GM21447 (cell line): Measurements from ENCODE around the gene HOXB5.

Source experiments
- ATAC-seq: cut with Tn5 transposase; IDR thresholded peaks from one replicate; pipeline ENCODE4 v1.9.1; 2021; ENCODE audit not compliant: unreplicated experiment

HOXB5 gene

DNA sequence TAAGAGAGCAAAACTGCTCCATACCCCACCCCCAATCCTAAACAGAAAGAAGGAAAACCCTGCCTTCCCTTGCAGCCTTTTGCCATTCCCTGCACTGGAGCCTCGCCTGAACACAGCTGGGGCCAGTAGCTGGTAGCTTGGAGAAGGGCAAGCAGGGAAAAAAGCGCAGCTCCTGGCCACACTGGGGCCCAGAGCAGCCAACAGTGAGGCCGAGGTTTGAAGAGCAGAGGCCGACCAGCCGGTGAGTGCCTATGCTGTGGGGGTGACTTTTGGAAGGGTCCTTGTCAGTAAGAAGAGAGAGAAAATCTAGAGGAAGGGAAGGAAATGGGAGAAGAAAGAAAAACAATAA lies 35.8 kb upstream of the HOXB5 start:
- ATAC-seq = no peak

DNA sequence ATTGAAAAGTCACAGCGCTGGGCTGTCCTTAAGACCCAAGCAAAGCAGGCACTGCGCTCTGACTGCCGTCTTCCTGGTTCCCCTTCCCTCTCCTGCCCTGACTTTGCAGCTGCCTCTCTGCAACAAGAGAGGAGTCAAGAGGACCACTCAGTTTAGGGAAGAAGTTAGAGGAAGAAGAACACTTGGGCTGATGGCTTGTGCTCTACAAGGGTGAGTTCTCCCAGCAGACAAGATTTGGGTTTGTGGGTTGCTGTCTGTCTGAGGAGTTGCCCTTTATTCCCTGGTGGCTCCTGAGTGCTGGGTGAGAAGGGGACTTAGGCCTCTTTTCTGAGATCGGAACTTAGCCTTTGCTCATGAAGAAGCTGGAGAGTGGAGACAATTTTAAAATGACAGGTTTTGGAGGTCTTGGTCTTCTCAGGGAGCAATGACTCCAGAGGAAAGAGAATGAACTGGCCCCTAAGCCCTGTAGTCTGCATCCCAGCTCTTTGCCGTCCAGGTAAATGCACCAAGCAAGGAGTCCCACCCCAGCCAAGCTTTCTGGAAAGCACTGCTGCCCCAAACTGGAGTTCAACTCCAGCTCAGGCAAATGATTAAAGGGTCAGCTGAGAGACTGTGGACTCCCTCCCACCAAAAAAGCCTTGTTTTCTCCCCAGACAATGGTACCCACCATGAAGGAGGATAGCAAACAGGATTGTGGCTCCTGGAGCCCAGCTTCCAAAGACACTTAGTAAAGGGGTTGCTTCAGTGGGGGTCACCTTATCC lies 35.3 kb upstream of the HOXB5 start:
- ATAC-seq = no peak

DNA sequence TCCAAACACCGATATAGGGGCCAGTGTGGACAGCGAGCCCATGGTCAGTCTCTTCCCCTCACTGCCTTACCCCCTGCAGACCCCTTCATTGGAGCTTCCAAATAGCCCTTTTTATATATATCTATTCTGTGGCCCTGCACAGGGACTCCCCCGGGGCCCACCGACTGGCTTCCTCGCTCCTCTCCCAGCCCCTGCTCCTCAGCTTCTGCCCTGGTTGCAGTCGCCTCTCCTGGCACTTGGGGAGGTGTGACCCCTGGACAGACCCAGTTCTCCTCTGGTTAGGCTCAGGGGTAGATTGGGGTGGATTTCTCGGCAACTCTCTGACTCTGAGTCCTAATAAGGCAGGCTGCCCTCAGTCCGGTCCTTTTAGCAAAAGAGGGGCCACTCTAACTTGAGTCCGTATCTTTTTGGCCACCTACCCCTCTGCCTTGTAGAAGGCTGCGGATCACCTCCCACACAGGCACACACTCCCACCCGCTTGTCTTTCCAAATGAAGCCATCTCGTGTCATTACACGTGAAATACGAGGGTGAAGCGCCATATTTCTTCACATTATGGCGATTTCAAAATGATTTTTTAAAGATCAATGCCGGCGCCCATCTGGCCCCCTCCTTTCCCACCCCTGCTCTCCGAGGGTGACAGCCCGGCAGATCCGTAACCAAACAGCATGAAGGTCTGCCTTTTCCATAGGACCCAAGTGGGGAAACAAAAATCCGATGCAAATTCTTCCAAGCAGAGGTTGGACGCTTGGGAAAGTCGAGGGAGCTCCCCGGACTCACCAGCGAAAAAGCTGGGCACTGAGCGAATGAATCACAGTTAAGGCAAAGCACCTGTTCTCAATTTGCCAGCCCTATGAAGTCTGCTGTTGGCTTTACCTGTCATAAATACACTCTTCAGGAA lies 34.3 kb upstream of the HOXB5 start:
- no peak for ATAC-seq

DNA sequence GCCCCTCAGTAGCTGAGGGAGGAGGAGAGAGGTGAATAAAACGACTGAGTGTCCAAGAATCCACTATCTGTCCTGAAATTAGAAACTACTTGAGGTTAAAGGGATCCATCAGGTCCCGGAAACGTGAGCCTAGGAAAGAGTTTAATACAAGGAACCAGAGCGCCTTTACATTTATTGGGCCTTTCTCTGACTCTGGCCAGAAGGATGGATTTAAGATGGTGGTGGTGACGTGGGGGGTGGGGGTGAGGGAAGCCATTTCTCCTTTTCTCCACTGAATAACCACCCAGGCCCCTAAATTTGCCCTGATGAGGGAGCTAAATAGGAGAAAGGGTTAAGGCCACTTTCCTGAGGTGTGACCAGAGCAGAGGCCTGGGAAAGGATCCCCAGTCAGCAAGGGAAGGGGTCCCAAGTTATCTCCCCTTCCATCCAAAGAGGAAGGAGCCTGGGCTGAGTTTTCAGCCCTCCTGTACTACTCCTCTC lies 33.6 kb upstream of the HOXB5 start:
- no peak for ATAC-seq

DNA sequence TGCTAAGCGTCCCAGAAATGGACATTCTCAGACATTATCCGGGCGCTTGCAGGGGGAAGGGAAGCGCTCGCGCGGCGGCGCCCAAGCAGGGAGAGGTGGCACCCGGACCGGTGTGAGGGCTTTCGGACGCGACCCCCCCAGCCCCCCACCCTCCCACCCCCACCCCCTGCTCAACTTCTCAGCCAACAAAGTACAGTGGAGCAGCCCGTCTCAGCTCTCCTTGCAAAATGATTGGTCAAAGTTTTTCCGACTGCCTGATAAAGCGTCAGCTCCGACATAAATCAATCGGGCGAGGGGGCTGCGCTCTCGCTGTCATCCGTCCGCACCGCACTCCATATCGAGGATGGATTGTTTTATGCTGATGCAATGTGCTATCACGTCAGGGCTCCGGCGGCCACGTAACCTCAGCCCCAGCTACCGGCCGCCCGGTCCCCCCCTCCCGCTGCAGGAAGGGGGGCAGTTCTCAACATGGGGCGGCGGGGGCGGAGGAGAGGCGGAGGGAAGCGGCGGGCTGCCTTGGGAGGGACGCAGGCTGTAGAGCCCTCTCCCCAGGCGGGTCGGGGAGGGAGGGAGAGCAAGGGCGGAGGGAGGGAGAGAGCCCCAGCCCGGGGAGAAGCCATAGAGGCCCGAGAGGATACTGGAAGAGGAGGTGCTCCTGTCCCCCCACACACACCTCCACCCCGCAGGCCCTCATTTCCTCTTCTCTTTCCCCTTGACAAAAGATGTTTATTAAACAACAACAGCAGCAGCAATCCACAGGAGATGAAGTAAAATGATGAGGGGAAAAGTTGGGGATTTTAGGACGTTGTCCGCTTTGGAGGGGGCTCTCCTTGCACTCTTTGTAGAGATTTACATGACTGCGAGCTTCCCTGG lies 32.9 kb upstream of the HOXB5 start, which contains the start of gene HOXB9:
Gene HOXB9 (minus strand): TSS at position 114 of the 873 bp plus-strand sequence. CDS start 89 bp downstream, at position 25.
- ATAC-seq = no peak

DNA sequence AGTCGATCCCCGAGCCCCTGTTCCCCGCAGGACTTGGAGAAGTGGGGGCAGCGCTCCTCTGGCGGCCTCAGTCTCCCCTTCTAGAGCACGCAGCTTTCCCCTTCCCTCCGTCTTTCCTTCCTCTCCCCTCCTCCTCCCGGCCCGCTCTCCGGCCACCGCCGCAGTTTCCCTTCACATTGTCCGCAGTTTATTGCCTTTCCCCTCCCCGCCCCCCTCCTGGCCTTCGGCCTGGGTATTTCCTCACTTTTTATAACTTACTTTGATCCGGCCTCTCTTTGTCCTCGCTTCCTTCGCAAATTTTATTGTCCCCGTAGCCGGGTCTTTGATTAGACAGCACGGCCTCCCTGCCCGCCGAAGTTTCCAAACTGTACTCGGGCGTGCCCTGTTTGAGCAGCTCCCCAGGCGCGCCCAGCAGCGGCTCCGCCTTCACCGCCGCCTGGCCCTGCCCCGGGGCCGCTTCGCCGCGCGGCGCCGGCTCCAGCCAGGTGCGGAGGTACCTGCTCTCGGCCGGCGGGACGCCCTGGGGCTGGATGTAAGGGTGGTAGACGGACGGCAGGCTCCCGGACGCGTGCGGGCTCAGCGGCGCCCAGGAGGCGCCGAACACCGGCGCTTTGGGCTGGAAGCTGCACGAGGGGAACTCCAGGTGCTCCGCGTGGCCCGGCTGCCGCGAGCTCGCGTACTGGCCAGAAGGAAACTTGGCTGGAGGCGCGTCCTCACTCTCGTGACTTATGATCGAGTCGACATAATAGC lies 32.1 kb upstream of the HOXB5 start:
- no peak for ATAC-seq

DNA sequence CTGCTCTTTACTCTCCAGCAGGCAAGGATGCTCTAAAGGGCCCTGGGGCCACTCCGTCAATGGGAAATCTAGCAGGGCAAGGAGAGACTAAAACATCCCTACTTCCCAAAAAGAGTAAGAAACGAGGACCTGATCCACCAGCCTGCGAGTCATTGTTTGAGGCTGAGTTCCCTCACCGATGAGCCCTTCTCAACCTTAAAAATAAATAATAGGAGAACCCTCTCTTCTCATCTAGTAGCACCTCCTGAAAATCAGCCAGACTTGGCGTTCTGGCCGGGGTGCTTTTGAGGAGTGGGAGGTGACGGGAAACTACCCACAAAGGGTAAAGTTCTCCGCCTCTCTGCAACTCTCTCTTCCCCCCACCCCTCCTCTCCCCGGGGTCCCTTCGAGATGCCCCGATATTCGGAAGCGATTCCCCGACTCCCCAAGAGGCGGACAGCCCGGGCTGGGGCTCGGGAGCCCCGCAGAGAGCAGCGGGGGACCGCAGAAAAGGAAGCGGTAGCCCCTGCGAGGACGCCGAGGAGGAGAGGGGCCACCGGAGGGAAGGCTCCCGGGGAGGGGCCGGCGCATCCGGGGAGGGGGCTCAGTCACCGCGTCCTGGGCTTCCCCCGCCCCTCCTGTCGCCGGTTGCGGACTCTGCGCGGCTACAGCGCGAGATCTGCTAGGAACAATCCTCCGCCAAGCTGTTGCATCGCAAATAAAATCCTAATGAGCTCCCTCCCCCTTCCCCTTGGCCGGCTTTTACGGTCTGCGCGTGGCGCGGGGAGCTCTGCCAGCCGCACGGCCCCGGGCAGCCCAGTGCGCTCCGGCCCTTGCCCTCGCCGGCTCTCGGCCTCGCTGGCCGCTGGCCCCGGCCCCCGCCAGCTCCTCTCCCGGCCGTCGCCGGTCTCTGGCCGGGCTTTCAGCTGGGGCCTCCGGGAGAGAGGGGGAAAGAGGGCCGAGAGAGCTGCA lies 31.2 kb upstream of the HOXB5 start:
- no peak for ATAC-seq

DNA sequence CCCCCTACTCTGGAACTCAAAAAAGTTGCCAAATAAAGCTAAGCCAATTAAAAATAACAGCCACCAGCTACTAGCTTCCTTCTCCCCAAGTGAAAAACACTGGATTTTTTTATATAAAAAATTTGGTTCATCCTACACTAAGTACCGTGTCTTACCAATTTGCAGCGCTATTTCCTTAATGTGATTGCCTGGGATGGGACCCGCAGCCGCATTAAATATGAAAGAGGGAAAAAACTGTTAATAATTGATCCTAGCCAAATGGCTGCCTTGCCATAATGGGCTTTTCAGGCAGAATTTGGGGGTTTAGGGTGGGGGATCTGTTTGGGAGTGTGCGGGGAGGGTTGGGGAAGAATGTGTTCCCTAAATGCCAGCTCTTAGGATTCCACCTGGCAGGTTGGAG lies 30.5 kb upstream of the HOXB5 start:
- ATAC-seq = no peak

DNA sequence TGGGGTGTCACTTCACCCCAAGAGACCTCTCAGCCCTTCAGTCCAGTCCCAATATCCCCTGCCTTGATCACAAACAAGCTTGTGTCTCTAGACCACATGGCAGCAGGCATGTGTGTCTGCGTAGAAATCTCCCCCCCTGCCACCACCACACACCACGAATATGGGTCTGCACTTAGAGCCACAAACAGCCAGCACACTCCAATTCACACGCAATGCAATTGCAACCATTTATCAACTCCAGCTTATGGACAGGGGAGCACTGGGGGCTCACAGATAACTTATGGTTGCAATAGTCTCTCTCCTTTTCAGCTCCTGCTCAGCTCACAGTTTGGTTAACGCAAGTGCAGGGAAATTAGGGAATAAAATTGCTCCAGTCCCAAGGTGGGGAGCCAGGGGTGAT lies 30.0 kb upstream of the HOXB5 start:
- no peak for ATAC-seq

DNA sequence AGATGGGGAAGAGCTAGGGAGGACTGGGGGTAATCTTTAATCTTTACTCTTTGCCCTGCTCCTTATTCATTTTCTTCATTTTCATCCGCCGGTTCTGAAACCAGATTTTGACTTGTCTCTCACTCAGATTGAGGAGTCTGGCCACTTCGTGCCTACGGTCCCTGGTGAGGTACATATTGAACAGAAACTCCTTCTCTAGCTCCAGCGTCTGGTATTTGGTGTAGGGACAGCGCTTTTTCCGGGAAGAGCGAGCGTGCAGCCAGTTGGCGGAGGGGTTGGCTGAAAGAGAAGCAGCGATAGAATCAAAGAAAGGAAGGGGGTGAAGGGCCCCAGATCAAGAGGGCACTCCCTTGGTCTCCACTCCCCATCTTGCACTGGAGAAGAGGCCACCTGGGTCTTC lies 29.3 kb upstream of the HOXB5 start:
- no peak for ATAC-seq

DNA sequence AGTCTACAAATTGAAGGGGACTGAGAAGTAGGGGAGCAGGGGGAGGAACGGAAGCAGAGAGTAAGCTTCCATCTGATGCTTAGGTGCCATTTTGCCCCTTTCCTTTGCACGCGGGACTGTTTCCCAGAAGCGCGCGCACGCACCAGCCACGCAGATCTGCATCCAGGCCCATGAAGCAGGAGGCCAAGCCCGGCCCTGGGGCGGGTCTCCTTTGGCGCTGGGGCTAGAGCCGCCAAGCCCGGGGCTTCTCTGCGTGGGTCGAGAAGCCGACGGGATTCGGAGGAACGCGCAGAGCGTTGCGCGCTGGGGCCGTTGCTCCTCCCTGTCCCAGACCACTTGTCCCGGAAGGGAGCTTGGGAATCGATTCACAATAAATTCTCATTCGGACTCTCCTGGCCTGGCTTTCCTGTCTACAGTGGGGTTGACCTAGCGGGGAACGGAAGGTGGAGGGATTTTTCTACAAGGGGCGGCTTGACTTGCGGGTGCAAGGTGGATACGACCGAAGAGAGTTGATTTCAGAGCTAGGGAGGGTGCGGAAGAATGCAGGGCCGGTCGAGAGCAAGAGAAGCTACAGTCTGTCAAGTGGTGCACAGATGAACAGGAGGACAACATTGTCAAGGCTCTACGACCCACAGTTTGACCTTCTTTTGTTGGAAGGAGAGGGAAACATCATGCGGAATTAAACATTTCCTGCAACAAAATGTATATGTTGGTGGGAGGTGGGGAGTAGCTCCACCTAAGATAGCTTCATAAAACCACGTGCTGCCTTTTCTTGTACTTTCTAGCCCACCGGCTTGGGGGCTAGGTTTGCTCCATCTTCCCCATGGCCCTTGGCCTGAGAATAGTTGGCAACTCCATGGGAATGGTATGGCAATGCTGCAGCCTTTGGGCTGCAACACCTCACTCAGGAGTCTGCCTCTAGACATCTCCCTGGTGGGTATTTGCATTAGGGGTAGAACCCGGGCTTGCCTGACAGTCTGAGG lies 28.1 kb upstream of the HOXB5 start:
- ATAC-seq = no peak

DNA sequence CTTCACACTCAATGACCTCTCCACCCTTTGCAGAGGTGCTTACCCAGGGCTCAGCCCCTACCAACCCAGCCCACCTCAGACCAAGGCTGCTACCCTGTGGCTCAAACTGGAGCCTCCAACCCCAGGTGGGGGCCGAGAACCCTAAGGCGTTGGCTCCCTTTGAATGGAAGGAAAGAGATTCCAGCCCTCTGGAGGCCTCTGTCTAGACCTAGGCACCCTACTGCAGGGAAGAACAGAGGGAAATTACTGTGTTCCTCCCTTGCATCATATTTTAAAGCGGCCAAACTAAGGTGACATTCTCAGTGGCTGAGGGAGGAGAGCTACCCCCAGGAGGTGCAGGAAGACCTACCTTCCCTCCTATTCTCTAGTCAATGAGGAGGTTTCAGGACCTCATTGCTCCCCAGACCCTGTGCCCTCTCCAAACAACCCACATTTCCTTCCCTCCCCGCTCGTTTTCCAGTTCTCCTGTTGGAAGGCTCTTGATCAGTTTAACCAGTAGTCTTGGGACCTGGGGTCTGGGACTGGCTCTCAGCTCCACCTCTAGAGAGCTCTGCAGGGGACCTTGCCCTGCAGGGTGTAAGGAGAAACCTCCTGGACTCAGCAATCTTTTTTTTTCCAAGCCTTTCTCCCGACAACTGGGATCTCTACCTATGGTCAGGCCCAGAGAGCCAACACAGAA lies 27.0 kb upstream of the HOXB5 start:
- no peak for ATAC-seq

DNA sequence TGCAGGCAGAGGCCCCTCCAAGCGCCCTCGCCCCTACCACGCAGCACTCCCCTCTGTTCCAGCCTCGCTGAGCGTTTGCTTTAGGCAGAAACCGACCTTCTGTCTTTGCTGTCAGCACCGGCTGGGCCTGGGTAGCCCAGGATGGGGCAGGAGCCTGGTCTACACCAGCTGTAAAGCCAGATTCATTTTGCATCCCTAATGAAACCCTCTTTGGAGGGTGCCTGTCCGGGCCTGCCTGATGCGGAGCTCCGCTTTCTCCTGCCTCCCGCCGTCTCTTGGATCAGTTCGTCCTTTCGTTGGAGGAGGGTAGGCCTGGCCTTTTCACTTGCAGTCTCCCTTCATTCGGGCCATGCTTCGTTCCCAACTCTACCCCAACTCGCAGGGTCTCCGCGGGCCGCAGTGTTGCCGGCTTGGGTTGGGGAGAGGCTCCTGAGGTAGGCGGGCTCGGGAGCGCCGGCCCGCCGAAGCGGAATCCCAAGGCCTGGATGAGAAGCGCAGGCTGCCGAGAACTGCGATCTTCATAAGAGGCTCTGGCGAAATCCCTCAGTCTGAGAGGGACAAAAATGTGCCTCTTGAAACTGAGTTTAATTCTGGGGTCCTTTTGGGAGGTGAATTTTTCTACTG lies 26.4 kb upstream of the HOXB5 start:
- no peak for ATAC-seq

DNA sequence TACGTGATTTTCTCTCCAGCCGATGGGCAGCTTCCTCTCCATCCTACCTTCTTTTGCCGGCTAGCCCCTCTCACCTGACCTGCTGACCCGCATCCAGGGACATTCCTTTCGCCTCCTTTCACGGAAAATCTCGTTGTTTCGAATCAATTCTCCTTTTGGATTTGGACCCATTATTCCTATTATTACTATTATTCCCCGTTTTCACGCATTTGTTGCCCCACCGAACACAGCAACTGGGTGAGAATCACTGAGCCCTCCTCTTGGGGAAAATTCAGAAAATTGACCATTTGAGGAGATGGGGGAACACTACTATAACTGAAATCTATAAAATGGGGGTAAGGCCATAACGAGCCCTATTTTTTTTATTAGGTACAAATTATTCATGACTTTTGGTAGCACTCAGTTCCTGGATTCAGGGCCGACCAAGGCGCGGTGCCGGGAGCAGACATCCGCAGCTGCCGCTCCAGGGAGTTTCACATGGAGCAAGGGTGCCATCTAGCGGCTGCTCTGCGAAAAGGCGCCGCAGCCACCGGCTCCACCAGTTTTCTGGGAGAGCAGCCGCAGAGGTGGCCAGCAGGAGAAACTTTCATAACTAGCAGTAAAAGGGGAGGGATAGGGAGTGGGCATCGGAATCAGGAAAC lies 24.8 kb upstream of the HOXB5 start:
- no peak for ATAC-seq

DNA sequence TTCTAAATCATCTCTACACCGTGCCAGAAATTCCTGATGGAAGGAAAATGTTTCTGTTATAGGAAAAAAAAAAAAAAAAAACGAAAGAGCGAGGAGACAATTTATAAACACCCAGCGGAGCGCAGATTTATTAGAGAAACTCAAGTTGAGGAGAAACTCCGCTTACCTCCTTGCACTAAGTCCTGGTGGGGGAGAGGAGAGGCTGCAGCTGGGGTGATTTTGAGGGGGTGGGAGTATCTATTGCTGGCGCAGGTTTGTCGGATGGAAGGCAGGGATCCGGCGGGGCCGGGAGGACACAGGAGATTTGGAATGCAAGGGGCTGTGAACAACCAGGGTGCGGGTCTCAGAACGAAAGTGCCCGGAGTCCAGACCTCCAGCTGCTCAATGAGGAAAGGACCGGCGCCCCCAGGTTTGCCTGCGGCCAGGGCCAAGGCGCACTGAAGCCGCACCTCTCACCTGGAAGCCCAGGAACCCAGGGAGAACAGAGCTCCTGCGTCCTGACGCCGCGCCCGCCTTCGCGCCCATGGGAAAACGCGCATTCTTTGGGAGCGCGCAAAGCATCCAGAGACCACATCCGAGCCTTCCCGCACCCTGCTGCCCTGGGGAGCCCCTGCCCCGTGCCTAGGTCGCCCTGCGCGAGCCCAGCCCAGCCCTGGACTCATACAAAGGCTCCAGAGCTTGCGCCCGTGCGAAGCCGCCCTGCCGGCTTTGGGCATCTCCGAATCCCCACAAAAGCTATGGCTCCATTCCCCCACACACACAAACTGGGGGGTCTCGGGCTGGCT lies 24.1 kb upstream of the HOXB5 start:
- ATAC-seq = no peak
